ENCODE measurements around the gene NDUFC1. TPM values are rescaled to one million over a fixed set of nuclear protein-coding genes. Genes with fewer than 3 reads are reported as not detected.
"Not testable (repeated sequence)": the region's sequence is repeated elsewhere in the genome, so short reads cannot be mapped to it uniquely, and the experiment has no call there.

The NDUFC1 gene
- total and polyA plus RNA-seq, 2 experiments from 2014 or later, result 91.6 to 316 TPM

- no peak for TF ChIP-seq CTCF (IDR thresholded peaks at IDR 0.05; ENCODE audit: low read depth, low read length)
- Histone ChIP-seq H3K36me3 (no peaks in the 10 kb centered on the region), H3K9me3 (ENCODE audit: low read depth) (no peaks in the 10 kb centered on the region), H3K27me3 (no peaks in the 10 kb centered on the region), H3K27ac (no peak overlapping the region), H3K4me3 (no peak overlapping the region), H3K4me1 (ENCODE audit: low read depth) (no peaks in the 10 kb centered on the region)
- DNase-seq (ENCODE audit: low read depth in 1 of 2, low spot score in 1 of 2), result no peak
Observed at GRCh38 chr4:139329665-139330200, 27.5 kb upstream of the NDUFC1 start.

GRCh38 chr4:139324620-139325019, 22.3 kb upstream of the NDUFC1 start:
- peak overlapping the region; percentile 4 for H3K27ac ChIP-seq

GRCh38 chr4:139322541-139322940, 20.3 kb upstream of the NDUFC1 start:
- H3K4me3 ChIP-seq; H3K36me3 ChIP-seq; H3K27ac ChIP-seq; H3K9me3 ChIP-seq (ENCODE audit: low read depth); H3K27me3 ChIP-seq; H3K4me1 ChIP-seq (ENCODE audit: low read depth); DNase-seq (ENCODE audit: low read depth in 1 of 2, low spot score in 1 of 2): not testable (repeated sequence)

More at GRCh38 chr4:139324620-139325019, 22.3 kb upstream of the NDUFC1 start:
- no peak for TF ChIP-seq CTCF (IDR thresholded peaks at IDR 0.05; ENCODE audit: low read depth, low read length)
- DNase-seq (ENCODE audit: low read depth in 1 of 2, low spot score in 1 of 2), result no peak
- Histone ChIP-seq H3K27me3 (no peaks in the 10 kb centered on the region), H3K9me3 (ENCODE audit: low read depth) (no peaks in the 10 kb centered on the region), H3K4me3 (no peak overlapping the region), H3K4me1 (ENCODE audit: low read depth) (no peaks in the 10 kb centered on the region), H3K36me3 (no peaks in the 10 kb centered on the region)

- not testable (repeated sequence) for H3K36me3 ChIP-seq
Observed at GRCh38 chr4:139322070-139322469, 19.8 kb upstream of the NDUFC1 start.

GRCh38 chr4:139319571-139319970, 17.3 kb upstream of the NDUFC1 start:
- TF ChIP-seq CTCF (IDR thresholded peaks at IDR 0.05; ENCODE audit: low read depth, low read length), result no peak
- DNase-seq (ENCODE audit: low read depth in 1 of 2, low spot score in 1 of 2), result no peak
- Histone ChIP-seq H3K4me1 (ENCODE audit: low read depth) (peaks cover 20% of the 10 kb centered on the region), H3K4me3 (no peak overlapping the region), H3K27me3 (no peaks in the 10 kb centered on the region), H3K9me3 (ENCODE audit: low read depth) (no peaks in the 10 kb centered on the region), H3K36me3 (no peaks in the 10 kb centered on the region), H3K27ac (no peak overlapping the region)

More at GRCh38 chr4:139322070-139322469, 19.8 kb upstream of the NDUFC1 start:
- not testable (repeated sequence) for H3K9me3 ChIP-seq (ENCODE audit: low read depth); H3K4me1 ChIP-seq (ENCODE audit: low read depth); DNase-seq (ENCODE audit: low read depth in 1 of 2, low spot score in 1 of 2); H3K4me3 ChIP-seq; H3K27me3 ChIP-seq; H3K27ac ChIP-seq

GRCh38 chr4:139317635-139318034, 15.4 kb upstream of the NDUFC1 start:
- TF ChIP-seq CTCF (IDR thresholded peaks at IDR 0.05; ENCODE audit: low read depth, low read length), result no peak
- H3K27ac ChIP-seq, result peak overlapping the region; percentile 66

GRCh38 chr4:139316733-139317132, 14.5 kb upstream of the NDUFC1 start:
- DNase-seq (ENCODE audit: low read depth in 1 of 2, low spot score in 1 of 2), result no peak
- no peaks in the 10 kb centered on the region for H3K36me3 ChIP-seq
- H3K4me1 ChIP-seq (ENCODE audit: low read depth), result peaks cover 20% of the 10 kb centered on the region
- H3K27me3 ChIP-seq, result no peaks in the 10 kb centered on the region
- no peak overlapping the region for H3K4me3 ChIP-seq
- H3K9me3 ChIP-seq (ENCODE audit: low read depth), result no peaks in the 10 kb centered on the region
- H3K27ac ChIP-seq, result peak overlapping the region; percentile 66
- no peak for TF ChIP-seq CTCF (IDR thresholded peaks at IDR 0.05; ENCODE audit: low read depth, low read length)

More at GRCh38 chr4:139317635-139318034, 15.4 kb upstream of the NDUFC1 start:
- H3K9me3 ChIP-seq (ENCODE audit: low read depth), result no peaks in the 10 kb centered on the region
- H3K4me1 ChIP-seq (ENCODE audit: low read depth), result peaks cover 20% of the 10 kb centered on the region
- no peaks in the 10 kb centered on the region for H3K36me3 ChIP-seq
- H3K27me3 ChIP-seq, result no peaks in the 10 kb centered on the region
- no peak for DNase-seq (ENCODE audit: low read depth in 1 of 2, low spot score in 1 of 2)
- no peak overlapping the region for H3K4me3 ChIP-seq
